ENCODE results near the gene CACNA1E.

Gene CACNA1E

DNA sequence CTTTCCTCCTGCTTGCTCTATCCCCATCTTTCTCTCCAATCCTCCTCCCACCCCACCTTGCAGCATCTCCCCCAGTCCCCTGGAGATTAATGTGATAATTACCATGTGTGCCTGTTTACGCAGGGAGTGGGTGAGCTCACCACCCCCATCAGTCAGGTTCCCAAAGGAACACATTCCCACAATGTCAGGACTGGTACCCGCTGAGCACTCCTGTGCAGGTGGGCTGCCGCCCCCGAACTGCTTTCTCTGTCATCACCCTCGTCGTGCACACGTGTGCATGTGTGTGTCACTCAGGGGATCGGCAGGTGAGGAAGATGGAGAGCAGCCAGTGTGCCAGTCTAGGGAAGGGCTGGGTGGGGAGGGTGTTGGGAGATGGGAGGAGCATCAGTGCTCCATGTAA lies 163.4 kb downstream of the CACNA1E start:
- H4K20me1 ChIP-seq (ENCODE audit: low read depth, low read length): no peaks in the 10 kb centered on the region
- H3K9me3 ChIP-seq (ENCODE audit: insufficient read depth, low read length): no peaks in the 10 kb centered on the region
- no peak overlapping the region for H2AFZ ChIP-seq (ENCODE audit: low read depth, low read length, severe bottlenecking)
- no peaks in the 10 kb centered on the region for H3K9me2 ChIP-seq (replicated peaks; ENCODE audit: insufficient read depth, low read length)
- no peaks in the 10 kb centered on the region for H3F3A ChIP-seq (ENCODE audit: insufficient read depth)
- no peaks in the 10 kb centered on the region for H3K27me3 ChIP-seq (ENCODE audit: low read length)
- H3K79me2 ChIP-seq (ENCODE audit: insufficient read depth, low read length): no peaks in the 10 kb centered on the region
- H3K9ac ChIP-seq (ENCODE audit: low read length): no peak overlapping the region
- H3K4me3 ChIP-seq (ENCODE audit: insufficient read depth, low read length, poor library complexity, severe bottlenecking): no peak overlapping the region
- TF ChIP-seq EZH2phosphoT487 (conservative IDR thresholded peaks at IDR 0.05; ENCODE audit: low read length) (no peak), CTCF (IDR thresholded peaks at IDR 0.05; ENCODE audit: insufficient read depth, low read length, poor library complexity, severe bottlenecking) (no peak)
- no peak overlapping the region for H3K27ac ChIP-seq (ENCODE audit: low read depth, low read length)
- H3K36me3 ChIP-seq (ENCODE audit: low read length): no peaks in the 10 kb centered on the region
- H3K4me2 ChIP-seq (ENCODE audit: low read depth, low read length, poor library complexity, severe bottlenecking): no peak overlapping the region

DNA sequence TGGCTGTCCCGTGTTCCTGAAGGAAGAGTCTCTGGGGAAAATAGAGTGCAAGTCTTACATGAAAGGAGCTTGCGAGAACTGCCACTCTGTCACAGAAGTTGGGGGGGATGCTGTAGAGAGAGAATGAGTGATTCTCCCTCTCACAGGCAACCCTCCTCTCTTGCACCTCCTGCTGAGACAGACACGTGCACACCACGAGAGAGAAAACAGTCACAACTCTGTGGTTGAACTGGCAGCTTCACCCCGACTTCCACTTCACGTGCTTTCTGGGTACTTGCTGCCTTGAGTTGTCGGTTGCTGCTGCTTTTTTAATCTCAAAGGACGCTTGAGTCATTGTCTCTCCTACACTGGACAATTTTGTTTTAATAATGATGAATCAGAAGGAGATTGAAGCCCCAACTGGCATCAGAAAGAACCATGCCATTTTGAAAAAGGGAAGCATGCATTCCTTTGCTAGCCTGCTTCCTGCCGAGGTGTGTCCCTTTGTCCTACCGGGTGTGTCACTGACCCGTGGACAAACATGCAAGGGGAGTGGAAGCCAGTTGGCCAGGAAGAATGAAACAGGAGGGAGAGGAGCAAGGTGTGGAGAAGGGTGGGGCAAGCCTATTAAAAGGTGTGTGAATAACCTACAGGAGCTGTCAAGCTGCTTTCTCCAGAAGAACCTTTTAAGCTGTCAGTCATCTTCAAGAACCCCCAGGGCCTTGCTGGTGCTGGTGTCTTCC lies 164.2 kb downstream of the CACNA1E start:
- no peaks in the 10 kb centered on the region for H3K9me2 ChIP-seq (replicated peaks; ENCODE audit: insufficient read depth, low read length)

GRCh38 chr1:181651276-181651675 lies 168.0 kb downstream of the CACNA1E start:
- Histone ChIP-seq H3K36me3 (ENCODE audit: low read length) (no peaks in the 10 kb centered on the region), H2AFZ (ENCODE audit: low read depth, low read length, severe bottlenecking) (no peak overlapping the region), H3F3A (ENCODE audit: insufficient read depth) (no peaks in the 10 kb centered on the region), H3K27me3 (ENCODE audit: low read length) (no peaks in the 10 kb centered on the region), H3K9me3 (ENCODE audit: insufficient read depth, low read length) (no peaks in the 10 kb centered on the region), H3K79me2 (ENCODE audit: insufficient read depth, low read length) (no peaks in the 10 kb centered on the region), H3K4me2 (ENCODE audit: low read depth, low read length, poor library complexity, severe bottlenecking) (no peak overlapping the region), H3K27ac (ENCODE audit: low read depth, low read length) (no peak overlapping the region), H3K9me2 (replicated peaks; ENCODE audit: insufficient read depth, low read length) (no peaks in the 10 kb centered on the region), H3K9ac (ENCODE audit: low read length) (no peak overlapping the region), H4K20me1 (ENCODE audit: low read depth, low read length) (no peaks in the 10 kb centered on the region), H3K4me3 (ENCODE audit: insufficient read depth, low read length, poor library complexity, severe bottlenecking) (no peak overlapping the region)
- no peak for TF ChIP-seq CTCF (IDR thresholded peaks at IDR 0.05; ENCODE audit: insufficient read depth, low read length, poor library complexity, severe bottlenecking)
- TF ChIP-seq EZH2phosphoT487 (conservative IDR thresholded peaks at IDR 0.05; ENCODE audit: low read length): no peak

More for the DNA sequence above, 164.2 kb downstream of the CACNA1E start:
- H3F3A ChIP-seq (ENCODE audit: insufficient read depth): no peaks in the 10 kb centered on the region
- no peak overlapping the region for H3K4me2 ChIP-seq (ENCODE audit: low read depth, low read length, poor library complexity, severe bottlenecking)
- H3K4me3 ChIP-seq (ENCODE audit: insufficient read depth, low read length, poor library complexity, severe bottlenecking): no peak overlapping the region
- H3K27me3 ChIP-seq (ENCODE audit: low read length): no peaks in the 10 kb centered on the region
- H3K36me3 ChIP-seq (ENCODE audit: low read length): no peaks in the 10 kb centered on the region
- no peak overlapping the region for H2AFZ ChIP-seq (ENCODE audit: low read depth, low read length, severe bottlenecking)
- H3K79me2 ChIP-seq (ENCODE audit: insufficient read depth, low read length): no peaks in the 10 kb centered on the region
- TF ChIP-seq CTCF (IDR thresholded peaks at IDR 0.05; ENCODE audit: insufficient read depth, low read length, poor library complexity, severe bottlenecking) (no peak), EZH2phosphoT487 (conservative IDR thresholded peaks at IDR 0.05; ENCODE audit: low read length) (no peak)
- no peaks in the 10 kb centered on the region for H4K20me1 ChIP-seq (ENCODE audit: low read depth, low read length)
- H3K27ac ChIP-seq (ENCODE audit: low read depth, low read length): no peak overlapping the region
- H3K9me3 ChIP-seq (ENCODE audit: insufficient read depth, low read length): no peaks in the 10 kb centered on the region
- no peak overlapping the region for H3K9ac ChIP-seq (ENCODE audit: low read length)

All from SU-DHL-6 (cell line).